Measurements from ENCODE around the gene WDFY2. TPM values are rescaled to one million over a fixed set of nuclear protein-coding genes. Genes with fewer than 3 reads are reported as not detected.

Gene WDFY2
- total and polyA plus RNA-seq, 12 donors = 13.2 to 38.6 (median 26.0) TPM

DNA sequence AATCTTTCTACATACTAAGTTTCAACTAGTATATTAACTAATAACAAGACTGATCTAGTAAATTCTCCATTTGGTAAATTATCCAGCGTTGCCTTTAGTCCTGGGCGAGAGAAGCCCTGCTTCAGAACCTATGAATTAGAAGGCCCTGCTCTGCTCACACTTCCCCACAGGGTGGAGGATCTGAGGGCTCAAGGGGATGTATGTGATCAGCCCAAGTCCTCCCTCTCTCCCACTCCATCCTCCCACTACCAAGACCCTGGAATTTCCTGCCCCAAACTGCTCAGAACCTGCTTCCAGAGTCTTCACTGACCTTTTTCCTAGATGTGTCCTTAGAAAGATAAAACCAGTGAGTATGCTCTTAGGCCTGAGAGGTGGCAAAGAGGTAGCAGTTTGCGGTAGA lies 91.6 kb downstream of the WDFY2 start:
- WGBS, 4 donors = 89 to 98% (median 97%) methylated on average over 3 of the region's 3 CpGs
- Histone ChIP-seq H3K9me3 (replicated peaks in 1 of 3) (no peaks in the 10 kb centered on the region), H3K4me3 (no peak overlapping the region), H3K4me1 (replicated peaks in 1 of 2) (peaks cover 16 to 31% of the 10 kb centered on the region in 2 donors), H3K27me3 (no peaks in the 10 kb centered on the region), H3K36me3 (replicated peaks in 1 of 2) (no peaks in the 10 kb centered on the region), H3K27ac (no peak overlapping the region)
- intact Hi-C loops (cut with DNase I) = no loop called here
- TF ChIP-seq, protein P1, sequence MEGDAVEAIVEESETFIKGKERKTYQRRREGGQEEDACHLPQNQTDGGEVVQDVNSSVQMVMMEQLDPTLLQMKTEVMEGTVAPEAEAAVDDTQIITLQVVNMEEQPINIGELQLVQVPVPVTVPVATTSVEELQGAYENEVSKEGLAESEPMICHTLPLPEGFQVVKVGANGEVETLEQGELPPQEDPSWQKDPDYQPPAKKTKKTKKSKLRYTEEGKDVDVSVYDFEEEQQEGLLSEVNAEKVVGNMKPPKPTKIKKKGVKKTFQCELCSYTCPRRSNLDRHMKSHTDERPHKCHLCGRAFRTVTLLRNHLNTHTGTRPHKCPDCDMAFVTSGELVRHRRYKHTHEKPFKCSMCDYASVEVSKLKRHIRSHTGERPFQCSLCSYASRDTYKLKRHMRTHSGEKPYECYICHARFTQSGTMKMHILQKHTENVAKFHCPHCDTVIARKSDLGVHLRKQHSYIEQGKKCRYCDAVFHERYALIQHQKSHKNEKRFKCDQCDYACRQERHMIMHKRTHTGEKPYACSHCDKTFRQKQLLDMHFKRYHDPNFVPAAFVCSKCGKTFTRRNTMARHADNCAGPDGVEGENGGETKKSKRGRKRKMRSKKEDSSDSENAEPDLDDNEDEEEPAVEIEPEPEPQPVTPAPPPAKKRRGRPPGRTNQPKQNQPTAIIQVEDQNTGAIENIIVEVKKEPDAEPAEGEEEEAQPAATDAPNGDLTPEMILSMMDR (IDR thresholded peaks at IDR 0.05) = no peak
- no peak for TF ChIP-seq POLR2A (IDR thresholded peaks at IDR 0.05)
- no peak for DNase-seq

DNA sequence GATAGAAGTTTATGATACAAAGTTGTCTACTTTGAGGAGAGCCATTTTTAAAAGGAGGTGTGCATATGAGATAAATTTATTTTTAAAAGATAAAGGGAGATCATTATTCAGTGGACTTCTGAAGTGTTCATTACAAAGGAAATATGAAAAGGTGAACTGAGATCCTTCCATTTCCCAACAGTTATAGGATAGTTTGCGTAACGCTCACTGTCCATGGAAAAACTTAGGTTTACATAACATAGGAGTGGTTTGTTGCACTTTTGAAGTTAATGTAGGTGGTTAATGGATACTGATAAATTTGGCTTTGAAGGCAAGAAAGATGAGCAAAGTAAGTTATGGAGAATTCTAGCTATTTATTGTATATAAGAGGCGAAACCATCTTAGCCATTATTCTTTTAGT lies 92.5 kb downstream of the WDFY2 start:
- no peak for DNase-seq
- intact Hi-C loops (cut with DNase I) = no loop called here
- Histone ChIP-seq H3K4me1 (replicated peaks in 1 of 2) (peaks cover 16 to 39% of the 10 kb centered on the region in 2 donors), H3K36me3 (replicated peaks in 1 of 2) (no peaks in the 10 kb centered on the region), H3K4me3 (no peak overlapping the region), H3K27ac (no peak overlapping the region), H3K27me3 (no peaks in the 10 kb centered on the region), H3K9me3 (replicated peaks in 1 of 3) (no peaks in the 10 kb centered on the region)
- TF ChIP-seq, protein P1 (IDR thresholded peaks at IDR 0.05) = no peak
- no peak for TF ChIP-seq POLR2A (IDR thresholded peaks at IDR 0.05)
- WGBS, 4 donors = 96 to 100% (median 98%) methylated on average over 3 of the region's 3 CpGs

DNA sequence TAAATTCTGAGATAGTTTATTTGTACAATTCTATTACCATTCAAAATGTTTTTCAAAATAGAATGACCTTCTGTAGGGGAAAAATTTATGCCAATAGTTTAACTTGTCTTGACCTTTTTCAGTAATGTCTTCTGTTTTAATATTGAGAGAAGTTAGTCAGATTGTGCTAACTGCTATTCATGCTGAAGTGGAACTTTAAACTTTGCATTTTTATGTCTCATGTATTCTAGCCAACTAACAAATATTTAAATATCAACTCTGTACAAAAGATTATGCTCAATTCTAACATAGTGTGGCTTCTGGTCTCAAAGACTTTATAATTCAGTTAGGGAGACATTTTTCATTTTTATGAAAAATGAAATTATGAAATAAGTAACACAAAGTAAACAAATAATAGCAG lies 94.2 kb downstream of the WDFY2 start:
- Histone ChIP-seq H3K36me3 (replicated peaks in 1 of 2) (no peaks in the 10 kb centered on the region), H3K27me3 (no peaks in the 10 kb centered on the region), H3K4me1 (replicated peaks in 1 of 2) (peaks cover 12 to 35% of the 10 kb centered on the region in 2 donors), H3K4me3 (no peak overlapping the region), H3K9me3 (replicated peaks in 1 of 3) (no peaks in the 10 kb centered on the region), H3K27ac (no peak overlapping the region)
- DNase-seq = no peak
- intact Hi-C loops (cut with DNase I) = no loop called here
- TF ChIP-seq, protein P1 (IDR thresholded peaks at IDR 0.05) = no peak

DNA sequence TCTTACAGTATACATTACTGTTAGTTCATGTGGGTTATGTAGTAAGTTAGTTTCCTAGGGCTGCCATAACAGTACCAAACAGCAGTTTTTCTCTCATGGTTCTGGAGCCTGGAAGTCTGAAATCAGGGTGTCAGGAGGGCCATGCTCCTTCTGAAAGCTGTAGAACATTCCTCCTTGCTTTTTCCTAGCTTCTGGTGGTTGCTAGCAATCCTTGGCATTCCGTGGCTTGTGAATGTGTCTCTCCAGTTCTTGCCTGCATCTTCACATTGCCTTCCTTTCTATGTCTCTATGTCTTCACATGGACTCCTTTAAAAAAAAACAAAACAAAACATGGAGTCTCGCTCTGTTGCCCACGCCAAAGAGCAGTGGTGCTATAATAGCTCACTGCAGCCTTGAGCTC lies 95.4 kb downstream of the WDFY2 start:
- no peaks in the 10 kb centered on the region for H3K36me3 ChIP-seq (replicated peaks in 1 of 2)
- H3K4me3 ChIP-seq = no peak overlapping the region
- no peak for DNase-seq
- intact Hi-C loops (cut with DNase I) = no loop called here
- 96 to 100% (median 97%) methylated on average over 3 of the region's 3 CpGs for WGBS, 4 donors
- H3K4me1 ChIP-seq (replicated peaks in 1 of 2) = peaks cover 7 to 23% of the 10 kb centered on the region in 2 donors
- H3K27me3 ChIP-seq = no peaks in the 10 kb centered on the region
- H3K9me3 ChIP-seq (replicated peaks in 1 of 3) = no peaks in the 10 kb centered on the region
- no peak for TF ChIP-seq POLR2A (IDR thresholded peaks at IDR 0.05)
- TF ChIP-seq, protein P1 (IDR thresholded peaks at IDR 0.05) = no peak
- H3K27ac ChIP-seq = no peak overlapping the region
